HFFc6 (cell line): ENCODE results near the gene BRD3OS. TPM values are rescaled to one million over a fixed set of nuclear protein-coding genes. Genes with fewer than 3 reads are reported as not detected.

Experiments used
- DNase-seq: peaks from one replicate; pipeline ENCODE4 v3.0.0-alpha.2; 2018
- H3K27ac Mint-ChIP-seq: 2 replicates; pipeline ENCODE4 v1.8.0; 2020; ENCODE audit warnings: mild to moderate bottlenecking, mixed read lengths
- H3K27me3 Mint-ChIP-seq: 2 replicates; pipeline ENCODE4 v1.8.0; 2021; ENCODE audit warnings: mild to moderate bottlenecking, moderate library complexity, mixed read lengths; ENCODE audit not compliant: insufficient read depth
- H3K36me3 Mint-ChIP-seq: 2 replicates; pipeline ENCODE4 v1.8.0; 2021; ENCODE audit warnings: low read depth, mixed read lengths
- H3K4me1 Mint-ChIP-seq: 2 replicates; pipeline ENCODE4 v1.8.0; 2020; ENCODE audit warnings: low read depth, mixed read lengths
- H3K4me3 Mint-ChIP-seq: 2 replicates; pipeline ENCODE4 v1.8.0; 2020; ENCODE audit warnings: mild to moderate bottlenecking, moderate library complexity, mixed read lengths
- H3K9me3 Mint-ChIP-seq: 2 replicates; pipeline ENCODE4 v1.8.0; 2020; ENCODE audit warnings: mild to moderate bottlenecking, mixed read lengths
- total RNA-seq, 6 experiments: library from RNA; stranded (reverse); fragmentation: NEBNext Ultra II Directional; extraction: Animal tissue kit (Norgen Biotek cat#: 25700); gene quantifications; 2 replicates in 1 of 6; 3 replicates in 5 of 6; pipeline ENCODE4 v1.2.3, GENCODE V29; 2021
- TF ChIP-seq, protein P1 (sequence below): fragments of 200-600 bp; sonication (generic); IDR thresholded peaks from 2 replicates; pipeline ENCODE4 v1.5.0; 2021; ENCODE audit warnings: antibody characterized with exemption, mild to moderate bottlenecking

BRD3OS gene
- total RNA-seq, 6 experiments from 2014 or later = 28.7 to 36.8 (median 31.1) TPM

DNA sequence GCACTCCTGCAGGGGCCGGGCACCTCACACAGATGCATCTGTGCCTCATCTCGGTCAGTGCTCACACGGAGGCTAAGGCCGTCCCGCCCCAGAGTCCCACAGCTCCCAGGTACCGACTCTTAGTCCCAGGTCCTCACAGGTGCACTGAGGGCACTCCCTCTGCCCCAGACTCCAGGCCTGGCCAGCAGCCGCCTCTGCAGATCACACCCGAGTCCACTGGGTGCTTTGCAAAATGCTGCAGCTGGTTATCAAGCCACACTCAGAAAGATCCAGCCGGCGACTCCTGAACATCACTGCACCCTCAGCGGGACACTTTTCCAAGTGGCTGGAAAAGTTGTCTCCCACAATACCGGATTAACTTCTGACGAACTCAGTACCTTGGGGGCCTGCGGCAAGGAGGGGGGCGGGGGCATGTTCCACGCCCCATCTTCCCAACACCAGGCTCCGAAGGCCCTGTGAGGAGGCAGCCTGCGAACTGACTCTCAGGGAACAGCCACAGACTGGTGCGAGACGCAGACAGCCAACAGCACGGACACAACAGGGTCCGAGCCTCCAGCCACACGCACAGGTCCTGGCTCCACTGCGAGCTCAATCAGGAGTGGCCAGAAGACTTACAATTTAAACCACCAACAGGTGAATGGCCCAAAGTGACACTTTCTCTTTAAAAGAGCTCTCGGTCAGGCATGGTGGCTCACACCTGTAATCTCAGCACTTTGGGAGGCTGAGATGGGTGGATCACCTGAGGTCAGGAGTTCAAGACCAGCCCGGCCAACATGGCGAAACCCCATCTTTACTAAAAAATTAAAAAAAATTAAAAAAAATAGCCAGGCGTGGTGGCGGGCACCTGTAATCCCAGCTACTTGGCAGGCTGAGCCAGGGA is 38.5 kb downstream of the BRD3OS start:
- no peaks in the 10 kb centered on the region for H3K36me3 Mint-ChIP-seq
- no peak overlapping the region for H3K4me3 Mint-ChIP-seq
- H3K9me3 Mint-ChIP-seq = no peaks in the 10 kb centered on the region
- TF ChIP-seq, protein P1, sequence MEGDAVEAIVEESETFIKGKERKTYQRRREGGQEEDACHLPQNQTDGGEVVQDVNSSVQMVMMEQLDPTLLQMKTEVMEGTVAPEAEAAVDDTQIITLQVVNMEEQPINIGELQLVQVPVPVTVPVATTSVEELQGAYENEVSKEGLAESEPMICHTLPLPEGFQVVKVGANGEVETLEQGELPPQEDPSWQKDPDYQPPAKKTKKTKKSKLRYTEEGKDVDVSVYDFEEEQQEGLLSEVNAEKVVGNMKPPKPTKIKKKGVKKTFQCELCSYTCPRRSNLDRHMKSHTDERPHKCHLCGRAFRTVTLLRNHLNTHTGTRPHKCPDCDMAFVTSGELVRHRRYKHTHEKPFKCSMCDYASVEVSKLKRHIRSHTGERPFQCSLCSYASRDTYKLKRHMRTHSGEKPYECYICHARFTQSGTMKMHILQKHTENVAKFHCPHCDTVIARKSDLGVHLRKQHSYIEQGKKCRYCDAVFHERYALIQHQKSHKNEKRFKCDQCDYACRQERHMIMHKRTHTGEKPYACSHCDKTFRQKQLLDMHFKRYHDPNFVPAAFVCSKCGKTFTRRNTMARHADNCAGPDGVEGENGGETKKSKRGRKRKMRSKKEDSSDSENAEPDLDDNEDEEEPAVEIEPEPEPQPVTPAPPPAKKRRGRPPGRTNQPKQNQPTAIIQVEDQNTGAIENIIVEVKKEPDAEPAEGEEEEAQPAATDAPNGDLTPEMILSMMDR = no peak
- H3K27ac Mint-ChIP-seq = no peak overlapping the region
- no peak for DNase-seq
- H3K27me3 Mint-ChIP-seq = peaks cover 2% of the 10 kb centered on the region
- H3K4me1 Mint-ChIP-seq = peaks cover 35% of the 10 kb centered on the region

DNA sequence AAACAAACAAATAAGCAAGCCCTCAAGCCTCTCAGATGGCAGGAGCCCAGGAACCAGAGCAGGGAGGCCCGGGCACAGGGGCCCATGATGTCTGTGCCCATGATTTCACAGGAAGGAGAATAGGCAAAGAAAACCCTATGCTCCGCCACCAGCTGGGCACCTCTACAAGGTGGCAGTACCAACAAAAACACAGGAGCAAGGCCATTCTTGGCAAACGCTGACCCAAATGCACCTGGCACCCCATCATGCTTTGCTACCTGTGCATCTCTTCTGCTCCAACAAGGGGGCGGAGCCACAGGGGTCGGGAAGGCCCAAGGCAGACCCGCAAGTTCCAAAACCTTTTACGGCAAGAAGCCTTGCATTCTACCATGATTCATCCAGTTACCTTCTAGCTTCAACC is 39.4 kb downstream of the BRD3OS start:
- TF ChIP-seq, protein P1 = no peak
- no peak overlapping the region for H3K27ac Mint-ChIP-seq
- peaks cover 32% of the 10 kb centered on the region for H3K4me1 Mint-ChIP-seq
- H3K4me3 Mint-ChIP-seq = no peak overlapping the region; the same call in 1 of the 2 replicates
- no peak for DNase-seq
- no peaks in the 10 kb centered on the region for H3K36me3 Mint-ChIP-seq
- H3K9me3 Mint-ChIP-seq = no peaks in the 10 kb centered on the region
- H3K27me3 Mint-ChIP-seq = peaks cover 11% of the 10 kb centered on the region

DNA sequence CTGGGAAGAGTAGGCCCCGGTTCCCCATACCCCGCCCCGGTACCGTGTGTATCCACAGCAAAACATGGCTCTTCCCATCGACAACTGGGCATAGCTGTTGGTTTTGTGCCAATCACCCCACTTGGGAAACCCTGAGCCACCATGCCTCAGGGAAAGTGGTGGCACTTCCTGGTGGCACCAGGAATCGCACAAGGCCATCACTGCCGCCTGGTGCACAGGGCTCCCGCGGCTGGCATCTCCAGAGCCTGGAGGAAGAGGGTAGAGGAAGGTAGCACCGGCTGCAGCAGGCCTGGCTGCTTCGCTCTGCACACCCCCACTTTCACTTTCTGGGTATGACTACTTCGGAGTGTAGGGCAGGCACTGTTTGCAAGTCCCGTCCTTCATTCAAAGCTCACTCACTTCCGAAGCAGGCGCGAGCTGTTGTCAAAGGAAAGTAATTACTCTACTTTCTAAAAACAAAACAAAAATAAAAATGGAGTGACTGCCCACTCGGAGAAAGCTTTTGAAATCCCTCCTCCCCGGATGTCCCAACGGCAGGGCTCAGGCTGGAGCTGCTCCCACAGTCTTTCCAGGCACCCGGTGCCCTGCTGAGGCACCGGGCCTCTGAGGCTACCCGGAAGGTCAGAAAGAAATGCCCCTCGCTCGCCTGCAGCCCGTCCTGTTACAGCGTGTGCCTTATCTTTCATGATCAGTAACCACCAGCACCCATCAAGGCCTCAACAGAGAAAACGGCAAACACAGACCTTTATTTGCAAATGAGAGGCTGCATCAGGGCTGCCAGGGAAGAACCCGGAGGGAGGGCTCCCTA is 40.5 kb downstream of the BRD3OS start:
- TF ChIP-seq, protein P1 = no peak
- DNase-seq = peak; percentile 70
- H3K27ac Mint-ChIP-seq = peak overlapping the region; percentile 92
- peak overlapping the region; percentile 93 for H3K4me3 Mint-ChIP-seq
- H3K27me3 Mint-ChIP-seq = peaks cover 21% of the 10 kb centered on the region
- H3K9me3 Mint-ChIP-seq = no peaks in the 10 kb centered on the region
- peaks cover 23% of the 10 kb centered on the region for H3K4me1 Mint-ChIP-seq
- no peaks in the 10 kb centered on the region for H3K36me3 Mint-ChIP-seq

DNA sequence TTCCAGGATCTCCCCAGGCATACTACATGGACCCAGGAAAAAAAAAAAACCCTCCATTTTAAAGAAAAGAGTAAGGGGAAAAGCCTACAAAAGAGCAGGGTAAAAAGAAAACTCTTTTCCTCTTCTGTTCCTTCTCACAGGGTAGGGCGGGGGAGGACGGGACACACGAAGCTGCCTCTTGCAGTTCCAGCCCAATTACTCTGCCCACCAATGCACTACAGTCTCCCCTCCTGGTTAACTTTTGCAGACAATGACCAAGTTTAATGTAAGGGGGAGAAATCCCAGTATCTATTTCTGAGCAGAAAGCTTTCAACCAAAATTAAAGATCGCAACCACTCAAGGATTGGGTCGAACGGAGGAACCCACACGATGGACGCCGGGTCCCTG is 41.2 kb downstream of the BRD3OS start:
- DNase-seq = no peak

More for the DNA sequence above, 41.2 kb downstream of the BRD3OS start:
- TF ChIP-seq, protein P1 = no peak
- Mint-ChIP-seq H3K27me3 (peaks cover 25% of the 10 kb centered on the region), H3K27ac (peak overlapping the region; percentile 92), H3K4me1 (peaks cover 22% of the 10 kb centered on the region), H3K9me3 (no peaks in the 10 kb centered on the region), H3K4me3 (peak overlapping the region; percentile 93), H3K36me3 (no peaks in the 10 kb centered on the region)
